ENCODE data around the gene ITIH3.

Gene ITIH3

GRCh38 chr3:52833202-52833601 lies 38.6 kb downstream of the ITIH3 start:
- Mint-ChIP-seq H3K36me3 (ENCODE audit: low read depth) (peaks cover 59% of the 10 kb centered on the region), H3K9me3 (no peaks in the 10 kb centered on the region), H3K4me3 (no peak overlapping the region), H3K27ac (no peak overlapping the region), H3K27me3 (no peaks in the 10 kb centered on the region), H3K4me1 (ENCODE audit: low read depth) (peaks cover 11% of the 10 kb centered on the region)
- intact Hi-C loops (cut with micrococcal nuclease), result no loop called here

- peaks cover 76% of the 10 kb centered on the region for H3K36me3 Mint-ChIP-seq (ENCODE audit: low read depth)
- H3K27me3 Mint-ChIP-seq, result no peaks in the 10 kb centered on the region
Measured at GRCh38 chr3:52834871-52835501, 40.4 kb downstream of the ITIH3 start, which contains the start of gene MUSTN1. Gene MUSTN1 (minus strand): TSS chr3:52835019. CDS start chr3:52834948, 71 bp downstream.

GRCh38 chr3:52835766-52836470 lies 41.3 kb downstream of the ITIH3 start:
- H3K4me1 Mint-ChIP-seq (ENCODE audit: low read depth), result peaks cover 13% of the 10 kb centered on the region
- H3K4me3 Mint-ChIP-seq, result no peak overlapping the region
- no peak overlapping the region for H3K27ac Mint-ChIP-seq
- peaks cover 86% of the 10 kb centered on the region for H3K36me3 Mint-ChIP-seq (ENCODE audit: low read depth)
- intact Hi-C loops (cut with micrococcal nuclease), result no loop called here
- no peaks in the 10 kb centered on the region for H3K9me3 Mint-ChIP-seq
- no peaks in the 10 kb centered on the region for H3K27me3 Mint-ChIP-seq

More at GRCh38 chr3:52834871-52835501, 40.4 kb downstream of the ITIH3 start, which contains the start of gene MUSTN1:
- Mint-ChIP-seq H3K9me3 (no peaks in the 10 kb centered on the region), H3K27ac (no peak within 1 kb of the TSS), H3K4me3 (no peak within 1 kb of the TSS), H3K4me1 (ENCODE audit: low read depth) (peaks cover 12% of the 10 kb centered on the region)
- intact Hi-C loops (cut with micrococcal nuclease), result no loop called here

GRCh38 chr3:52836471-52836845 lies 41.9 kb downstream of the ITIH3 start:
- H3K4me3 Mint-ChIP-seq, result no peak overlapping the region
- no peak overlapping the region for H3K27ac Mint-ChIP-seq
- intact Hi-C loops (cut with micrococcal nuclease), result no loop called here
- H3K9me3 Mint-ChIP-seq, result no peaks in the 10 kb centered on the region
- peaks cover 7% of the 10 kb centered on the region for H3K4me1 Mint-ChIP-seq (ENCODE audit: low read depth)
- no peaks in the 10 kb centered on the region for H3K27me3 Mint-ChIP-seq
- peaks cover 91% of the 10 kb centered on the region for H3K36me3 Mint-ChIP-seq (ENCODE audit: low read depth)

- Mint-ChIP-seq H3K4me3 (no peak overlapping the region), H3K9me3 (no peaks in the 10 kb centered on the region), H3K4me1 (ENCODE audit: low read depth) (peaks cover 9% of the 10 kb centered on the region), H3K36me3 (ENCODE audit: low read depth) (peaks cover 96% of the 10 kb centered on the region), H3K27me3 (no peaks in the 10 kb centered on the region), H3K27ac (no peak overlapping the region)
- intact Hi-C loops (cut with micrococcal nuclease), result no loop called here
Measured at GRCh38 chr3:52836986-52837385, 42.4 kb downstream of the ITIH3 start.

GRCh38 chr3:52838561-52839267 lies 44.1 kb downstream of the ITIH3 start:
- no peaks in the 10 kb centered on the region for H3K27me3 Mint-ChIP-seq
- no peak overlapping the region for H3K27ac Mint-ChIP-seq
- H3K9me3 Mint-ChIP-seq, result no peaks in the 10 kb centered on the region
- intact Hi-C loops (cut with micrococcal nuclease), result no loop called here
- H3K36me3 Mint-ChIP-seq (ENCODE audit: low read depth), result peaks cover 97% of the 10 kb centered on the region
- peaks cover 26% of the 10 kb centered on the region for H3K4me1 Mint-ChIP-seq (ENCODE audit: low read depth)
- no peak overlapping the region for H3K4me3 Mint-ChIP-seq

GRCh38 chr3:52839268-52839575 lies 44.6 kb downstream of the ITIH3 start:
- Mint-ChIP-seq H3K36me3 (ENCODE audit: low read depth) (peaks cover 94% of the 10 kb centered on the region), H3K27me3 (no peaks in the 10 kb centered on the region), H3K9me3 (no peaks in the 10 kb centered on the region), H3K4me3 (no peak overlapping the region), H3K4me1 (ENCODE audit: low read depth) (peaks cover 31% of the 10 kb centered on the region), H3K27ac (no peak overlapping the region)
- intact Hi-C loops (cut with micrococcal nuclease), result no loop called here

GRCh38 chr3:52839892-52840545 lies 45.4 kb downstream of the ITIH3 start:
- peaks cover 91% of the 10 kb centered on the region for H3K36me3 Mint-ChIP-seq (ENCODE audit: low read depth)
- intact Hi-C loops (cut with micrococcal nuclease), result no loop called here
- no peak overlapping the region for H3K4me3 Mint-ChIP-seq
- H3K9me3 Mint-ChIP-seq, result no peaks in the 10 kb centered on the region
- no peak overlapping the region for H3K27ac Mint-ChIP-seq
- peaks cover 39% of the 10 kb centered on the region for H3K4me1 Mint-ChIP-seq (ENCODE audit: low read depth)
- no peaks in the 10 kb centered on the region for H3K27me3 Mint-ChIP-seq

- H3K9me3 Mint-ChIP-seq, result no peaks in the 10 kb centered on the region
- H3K4me1 Mint-ChIP-seq (ENCODE audit: low read depth), result peaks cover 50% of the 10 kb centered on the region
- intact Hi-C loops (cut with micrococcal nuclease), result no loop called here
- H3K36me3 Mint-ChIP-seq (ENCODE audit: low read depth), result peaks cover 84% of the 10 kb centered on the region
- H3K27ac Mint-ChIP-seq, result no peak overlapping the region
- no peaks in the 10 kb centered on the region for H3K27me3 Mint-ChIP-seq
- no peak overlapping the region for H3K4me3 Mint-ChIP-seq
Measured at GRCh38 chr3:52841211-52841980, 46.8 kb downstream of the ITIH3 start.

GRCh38 chr3:52841981-52842340 lies 47.4 kb downstream of the ITIH3 start:
- Mint-ChIP-seq H3K4me3 (no peak overlapping the region), H3K27ac (peak overlapping the region; percentile 86), H3K4me1 (ENCODE audit: low read depth) (peaks cover 56% of the 10 kb centered on the region), H3K9me3 (no peaks in the 10 kb centered on the region), H3K27me3 (no peaks in the 10 kb centered on the region), H3K36me3 (ENCODE audit: low read depth) (peaks cover 80% of the 10 kb centered on the region)
- intact Hi-C loops (cut with micrococcal nuclease), result no loop called here

- H3K36me3 Mint-ChIP-seq (ENCODE audit: low read depth), result peaks cover 80% of the 10 kb centered on the region
- H3K4me1 Mint-ChIP-seq (ENCODE audit: low read depth), result peaks cover 56% of the 10 kb centered on the region
Measured at GRCh38 chr3:52842424-52842823, 47.8 kb downstream of the ITIH3 start.

GRCh38 chr3:52843108-52843865 lies 48.7 kb downstream of the ITIH3 start:
- H3K36me3 Mint-ChIP-seq (ENCODE audit: low read depth), result peaks cover 80% of the 10 kb centered on the region
- peak overlapping the region; percentile 15 for H3K4me3 Mint-ChIP-seq
- H3K9me3 Mint-ChIP-seq, result no peaks in the 10 kb centered on the region
- H3K4me1 Mint-ChIP-seq (ENCODE audit: low read depth), result peaks cover 56% of the 10 kb centered on the region
- no peaks in the 10 kb centered on the region for H3K27me3 Mint-ChIP-seq
- intact Hi-C loops (cut with micrococcal nuclease), result no loop called here
- peak overlapping the region; percentile 86 for H3K27ac Mint-ChIP-seq

More at GRCh38 chr3:52842424-52842823, 47.8 kb downstream of the ITIH3 start:
- intact Hi-C loops (cut with micrococcal nuclease), result no loop called here
- peak overlapping the region; percentile 86 for H3K27ac Mint-ChIP-seq
- H3K27me3 Mint-ChIP-seq, result no peaks in the 10 kb centered on the region
- no peak overlapping the region for H3K4me3 Mint-ChIP-seq
- no peaks in the 10 kb centered on the region for H3K9me3 Mint-ChIP-seq

GRCh38 chr3:52843881-52844280 lies 49.3 kb downstream of the ITIH3 start:
- no peaks in the 10 kb centered on the region for H3K9me3 Mint-ChIP-seq
- intact Hi-C loops (cut with micrococcal nuclease), result no loop called here
- no peak overlapping the region for H3K4me3 Mint-ChIP-seq
- H3K36me3 Mint-ChIP-seq (ENCODE audit: low read depth), result peaks cover 80% of the 10 kb centered on the region
- H3K27me3 Mint-ChIP-seq, result no peaks in the 10 kb centered on the region
- peak overlapping the region; percentile 86 for H3K27ac Mint-ChIP-seq
- H3K4me1 Mint-ChIP-seq (ENCODE audit: low read depth), result peaks cover 56% of the 10 kb centered on the region
